Colonic mucosa (tissue), 4 donors: ENCODE results near the gene ITPR3. TPM values are rescaled to one million over a fixed set of nuclear protein-coding genes. Genes with fewer than 3 reads are reported as not detected.
A peak's percentile ranks its signal among the peaks of the same experiment; 100 is the strongest.

ENCODE experiments used
- DNase-seq: peaks from one replicate; pipeline ENCODE4 v3.0.0-alpha.2; 2020
- H3K27ac ChIP-seq: fragments of 200-600 bp; one replicate; pipeline ENCODE4 v1.8.0; 2021
- H3K27me3 ChIP-seq: fragments of 200-600 bp; one replicate; pipeline ENCODE4 v1.8.0; 2021
- H3K36me3 ChIP-seq: fragments of 200-600 bp; one replicate; pipeline ENCODE4 v1.8.0; 2021
- H3K4me1 ChIP-seq: fragments of 200-600 bp; one replicate; pipeline ENCODE4 v1.8.0; 2021; ENCODE audit warnings: mild to moderate bottlenecking
- H3K4me3 ChIP-seq: fragments of 200-600 bp; one replicate; pipeline ENCODE4 v1.8.0; 2021
- H3K9ac ChIP-seq, 2 donors: one replicate each; pipeline ENCODE4 v1.7.0; 2013; ENCODE audit warnings: control low read depth in 2 of 2, low read depth in 2 of 2, low read length in 2 of 2
- H3K9me3 ChIP-seq: fragments of 200-600 bp; one replicate; pipeline ENCODE4 v1.8.0; 2021
- CTCF ChIP-seq: fragments of 200-600 bp; IDR thresholded peaks from one replicate; pipeline ENCODE4 v1.8.0; 2022; ENCODE audit warnings: antibody characterized with exemption, mild to moderate bottlenecking
- intact Hi-C: fragments of 100-400 bp; cut with DNase I; formaldehyde crosslinking; loops from one replicate; pipeline ENCODE4 v1.14.1; 2022
- total RNA-seq, 2 donors: library from RNA; stranded (reverse); fragmentation: NEBNext Ultra II Directional in 1 of 2; extraction: Animal tissue kit (Norgen Biotek cat#: 25700) in 1 of 2; gene quantifications; one replicate each; pipeline ENCODE4 v1.2.1, GENCODE V29; 2021
- donor health status: healthy.
- donor health status: DM: no; HTN: no; CAD: no.
- donor health status: DM: no; HTN: no; CAD: no.

Gene ITPR3
- total RNA-seq, 2 donors from 2014 or later, result 86.2 to 119 TPM

- H3K36me3 ChIP-seq, result no peaks in the 10 kb centered on the region
- no peak overlapping the region for H3K9ac ChIP-seq
- no peak for TF ChIP-seq CTCF
- H3K4me3 ChIP-seq, result no peak overlapping the region
- peaks cover 4% of the 10 kb centered on the region for H3K4me1 ChIP-seq
- no peaks in the 10 kb centered on the region for H3K9me3 ChIP-seq
- H3K27me3 ChIP-seq, result no peaks in the 10 kb centered on the region
- H3K27ac ChIP-seq, result no peak overlapping the region
- no peak for DNase-seq
- intact Hi-C loops, result no loop called here
Observed at GRCh38 chr6:33737267-33738026, 116.3 kb downstream of the ITPR3 start.

DNA sequence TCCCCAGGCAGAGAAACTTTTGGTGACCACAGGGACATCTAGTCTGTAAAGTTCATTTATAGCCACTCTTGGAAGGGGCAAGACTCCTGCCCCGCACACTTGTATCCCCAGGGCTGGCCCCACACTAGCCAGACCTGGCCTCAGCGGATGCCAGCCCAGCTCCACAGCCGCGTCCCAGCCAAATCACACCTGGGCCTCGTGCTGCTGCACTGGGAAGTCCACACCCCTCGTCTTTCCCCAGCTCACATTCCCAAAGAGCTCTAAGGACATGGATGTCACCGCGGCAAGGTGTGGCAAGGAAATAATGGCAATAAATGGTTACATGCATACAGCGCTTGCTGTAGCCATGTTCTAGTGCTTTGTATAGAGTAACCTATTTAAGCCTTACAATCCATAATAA is 117.0 kb downstream of the ITPR3 start:
- Histone ChIP-seq H3K9me3 (no peaks in the 10 kb centered on the region), H3K27me3 (no peaks in the 10 kb centered on the region), H3K4me1 (peaks cover 4% of the 10 kb centered on the region), H3K36me3 (no peaks in the 10 kb centered on the region), H3K27ac (no peak overlapping the region), H3K9ac (no peak overlapping the region), H3K4me3 (no peak overlapping the region)
- TF ChIP-seq CTCF, result no peak
- no peak for DNase-seq
- intact Hi-C loops, result no loop called here

- H3K9me3 ChIP-seq, result no peaks in the 10 kb centered on the region
- no peak for TF ChIP-seq CTCF
- H3K9ac ChIP-seq, result peak overlapping the region in 1 of 2 donors; percentile 14
- intact Hi-C loops, result no loop called here
- no peaks in the 10 kb centered on the region for H3K27me3 ChIP-seq
- no peaks in the 10 kb centered on the region for H3K36me3 ChIP-seq
- no peak overlapping the region for H3K27ac ChIP-seq
- H3K4me1 ChIP-seq, result peaks cover 5% of the 10 kb centered on the region
- DNase-seq, result no peak
- H3K4me3 ChIP-seq, result no peak overlapping the region
Observed at GRCh38 chr6:33738879-33739278, 117.8 kb downstream of the ITPR3 start.

DNA sequence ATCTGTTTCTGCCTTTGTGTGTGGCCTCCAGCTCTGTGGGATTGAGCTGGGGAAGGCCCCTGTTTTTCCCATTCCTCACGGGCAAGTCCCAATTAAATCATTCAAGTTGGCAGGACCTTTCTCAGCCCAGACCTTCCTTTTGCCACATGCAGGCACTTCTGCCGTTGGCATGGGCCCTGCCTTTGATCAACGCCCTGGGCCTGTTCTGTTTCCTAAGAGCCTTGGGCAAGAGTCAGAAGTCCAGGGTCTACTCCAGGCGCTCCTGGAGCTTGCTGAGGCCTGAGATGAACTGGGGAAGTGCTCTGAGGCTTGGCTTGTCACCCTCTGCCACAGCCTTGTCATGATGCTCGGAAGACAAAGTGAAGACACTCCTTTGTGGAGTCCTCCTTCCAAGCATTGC is 118.4 kb downstream of the ITPR3 start:
- TF ChIP-seq CTCF, result no peak
- Histone ChIP-seq H3K4me1 (peaks cover 8% of the 10 kb centered on the region), H3K27me3 (no peaks in the 10 kb centered on the region), H3K9ac (no peak overlapping the region), H3K4me3 (no peak overlapping the region), H3K27ac (no peak overlapping the region), H3K9me3 (no peaks in the 10 kb centered on the region), H3K36me3 (no peaks in the 10 kb centered on the region)
- no peak for DNase-seq
- intact Hi-C loops, result no loop called here

DNA sequence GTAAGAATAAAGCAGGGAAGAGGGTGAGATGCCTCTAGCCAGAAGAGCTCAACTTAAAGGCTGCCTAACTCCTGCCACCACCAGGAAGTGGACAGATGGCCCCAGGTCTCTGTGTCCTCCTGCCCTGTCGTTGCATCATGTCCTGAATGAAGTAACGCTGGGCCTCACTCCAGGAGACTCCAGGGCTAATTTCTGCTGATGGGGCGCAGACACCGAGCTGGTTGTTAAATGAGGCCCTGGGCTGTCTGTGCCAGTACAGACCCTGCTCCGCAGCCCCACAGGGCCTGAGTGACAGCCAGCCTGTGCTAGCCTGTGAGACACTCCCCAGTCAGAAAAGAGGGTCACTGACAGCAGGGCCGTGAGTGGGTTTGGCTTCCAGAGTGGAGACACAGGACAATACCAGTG is 119.1 kb downstream of the ITPR3 start:
- H3K9ac ChIP-seq, result no peak overlapping the region
- peaks cover 14% of the 10 kb centered on the region for H3K4me1 ChIP-seq
- no peak for DNase-seq
- H3K9me3 ChIP-seq, result no peaks in the 10 kb centered on the region
- no peak overlapping the region for H3K4me3 ChIP-seq
- no peak overlapping the region for H3K27ac ChIP-seq
- no peaks in the 10 kb centered on the region for H3K36me3 ChIP-seq
- no peak for TF ChIP-seq CTCF
- no peaks in the 10 kb centered on the region for H3K27me3 ChIP-seq
- intact Hi-C loops, result no loop called here
